Common myeloid progenitor, CD34-positive (primary cell): ENCODE data around the gene FES.

Source experiments
- CTCF ChIA-PET: fragments of 350-600 bp; sonication (Branson Sonifier 250); formaldehyde crosslinking; loops from one replicate; lab custom pipeline; 2021; ENCODE audit warnings: antibody characterized with exemption; lab: Charles Lee
- POLR2A ChIA-PET: fragments of 350-600 bp; sonication (Branson Sonifier 250); formaldehyde crosslinking; loops from one replicate; lab custom pipeline; 2021; ENCODE audit warnings: antibody characterized with exemption; lab: Charles Lee
- DNase-seq, 3 donors: peaks; one replicate each; pipeline versions ENCODE4 v3.0.0 to v3.0.0-alpha.2; 2013
- H3K27ac ChIP-seq, 2 experiments: 1 replicate in 1 of 2; 2 replicates in 1 of 2; pipeline ENCODE4 v1.7.0; 2013; ENCODE audit warnings: inconsistent platforms in 2 of 2, low read length in 2 of 2, mild to moderate bottlenecking in 2 of 2, low read depth in 1 of 2, moderate library complexity in 1 of 2; ENCODE audit not compliant: severe bottlenecking in 2 of 2, insufficient read depth in 1 of 2, poor library complexity in 1 of 2
- H3K27me3 ChIP-seq, 5 experiments: replicated peaks in 2 of 5; 1 replicate in 3 of 5; 2 replicates in 2 of 5; pipeline versions ENCODE4 v1.6.1 to v1.7.0; 2013; ENCODE audit warnings: low read length in 4 of 5, mild to moderate bottlenecking in 2 of 5, moderate library complexity in 2 of 5, inconsistent platforms in 1 of 5; ENCODE audit not compliant: insufficient read depth in 5 of 5, control insufficient read depth in 4 of 5
- H3K36me3 ChIP-seq, 4 experiments: 1 replicate in 2 of 4; 2 replicates in 2 of 4; pipeline versions ENCODE4 v1.6.1 to v1.7.0; 2013; ENCODE audit warnings: low read length in 3 of 4, control low read depth in 1 of 4, mild to moderate bottlenecking in 1 of 4; ENCODE audit not compliant: control insufficient read depth in 4 of 4, insufficient read depth in 4 of 4
- H3K4me1 ChIP-seq, 4 experiments: 1 replicate in 3 of 4; 2 replicates in 1 of 4; pipeline versions ENCODE4 v1.6.1 to v1.7.1; 2013; ENCODE audit warnings: low read length in 3 of 4, mild to moderate bottlenecking in 3 of 4, control low read depth in 1 of 4, inconsistent platforms in 1 of 4, moderate library complexity in 1 of 4; ENCODE audit not compliant: control insufficient read depth in 4 of 4, insufficient read depth in 4 of 4; ENCODE audit errors: control extremely low read depth in 1 of 4
- H3K4me3 ChIP-seq, 7 experiments: 1 replicate in 4 of 7; 2 replicates in 3 of 7; pipeline versions ENCODE4 v1.5.1 to v1.7.0; 2013; ENCODE audit warnings: mild to moderate bottlenecking in 7 of 7, low read length in 6 of 7, moderate library complexity in 6 of 7, inconsistent platforms in 2 of 7, low read depth in 2 of 7, control low read depth in 1 of 7; ENCODE audit not compliant: insufficient read depth in 4 of 7, control insufficient read depth in 1 of 7; ENCODE audit errors: extremely low read depth in 1 of 7
- H3K9me3 ChIP-seq, 5 experiments: 1 replicate in 4 of 5; 2 replicates in 1 of 5; pipeline versions ENCODE4 v1.6.1 to v1.7.1; 2013; ENCODE audit warnings: low read length in 4 of 5, mild to moderate bottlenecking in 2 of 5, inconsistent platforms in 1 of 5, low read depth in 1 of 5, moderate library complexity in 1 of 5; ENCODE audit not compliant: control insufficient read depth in 4 of 5, insufficient read depth in 2 of 5; ENCODE audit errors: control extremely low read depth in 1 of 5
- WGBS: methylation state at CpG from one replicate; pipeline ENCODE4 v1.1.5; 2013; ENCODE audit not compliant: insufficient coverage; 5-methylcytosine and 5-hydroxymethylcytosine counted together

The FES gene

DNA sequence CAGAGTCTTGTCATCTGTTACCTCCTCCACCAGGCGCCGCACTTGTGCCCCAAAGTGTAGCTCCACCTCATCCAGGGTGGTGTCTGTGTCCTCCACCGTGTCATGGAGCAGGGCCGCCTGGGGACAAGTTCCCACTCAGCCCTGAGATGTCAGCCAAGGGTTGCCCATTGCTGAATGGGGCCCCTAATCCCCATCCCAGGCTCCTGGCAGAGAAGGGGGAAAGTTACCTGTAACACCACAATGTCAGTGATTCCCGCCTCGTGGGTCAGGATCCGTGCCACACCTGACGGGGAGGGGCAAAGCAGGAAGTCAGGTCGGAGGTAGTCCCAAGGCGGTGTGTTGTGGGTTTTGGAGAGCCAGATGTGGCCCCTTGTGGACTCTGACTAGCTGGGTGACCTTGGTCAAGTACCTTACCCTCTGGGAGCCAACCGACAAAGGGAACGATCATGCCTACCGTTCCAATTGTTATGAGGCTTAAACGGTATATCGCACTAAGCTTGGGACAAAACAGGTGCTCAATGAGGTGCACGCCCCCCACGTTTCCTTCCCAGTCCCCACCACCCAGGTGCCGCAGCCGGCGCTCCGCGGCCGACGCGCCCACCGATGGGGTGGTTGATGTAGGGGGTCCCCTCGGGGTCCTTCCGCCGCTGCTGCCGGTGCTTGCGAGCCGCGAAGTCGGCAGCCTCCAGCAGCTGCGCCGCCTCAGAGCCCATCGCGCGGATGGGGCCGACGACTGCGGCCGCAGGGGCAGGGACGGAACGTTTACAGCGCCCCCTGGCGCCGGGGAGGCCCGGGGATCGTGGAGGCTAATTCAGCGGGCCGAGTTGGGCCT is 47.7 kb downstream of the FES start, which contains the start of gene HDDC3:
HDDC3 (minus strand) TSS at position 722 of the 832 bp plus-strand sequence; CDS start at position 713, 9 bp downstream.
- 0% methylated on average over 42 of the region's 52 CpGs for WGBS
- Histone ChIP-seq H3K27me3 (no peaks in the 10 kb centered on the region), H3K4me3 (peak within 1 kb of the TSS; percentile 55 to 91 (median 87)), H3K9me3 (no peaks in the 10 kb centered on the region), H3K36me3 (peaks cover 3 to 7% (median 5%) of the 10 kb centered on the region in 4 experiments), H3K4me1 (peaks cover 20 to 73% (median 60%) of the 10 kb centered on the region in 4 experiments), H3K27ac (peak within 1 kb of the TSS; percentile 36 to 89)
- CTCF ChIA-PET = interaction anchor here (0.7 to 13.1 kb wide), 27 partner anchors 8 to 612 kb away, joined by 3 to 258 read pairs (median 5); partner anchors contain the start of genes FES, MAN2A2 and RCCD1
- POLR2A ChIA-PET = interaction anchor here (0.5 to 4.9 kb wide), 5 partner anchors 16 to 576 kb away, joined by 4 to 32 read pairs (median 5); partner anchors contain the start of gene MAN2A2
- DNase-seq = peak; percentile 90 to 93 (median 91)

DNA sequence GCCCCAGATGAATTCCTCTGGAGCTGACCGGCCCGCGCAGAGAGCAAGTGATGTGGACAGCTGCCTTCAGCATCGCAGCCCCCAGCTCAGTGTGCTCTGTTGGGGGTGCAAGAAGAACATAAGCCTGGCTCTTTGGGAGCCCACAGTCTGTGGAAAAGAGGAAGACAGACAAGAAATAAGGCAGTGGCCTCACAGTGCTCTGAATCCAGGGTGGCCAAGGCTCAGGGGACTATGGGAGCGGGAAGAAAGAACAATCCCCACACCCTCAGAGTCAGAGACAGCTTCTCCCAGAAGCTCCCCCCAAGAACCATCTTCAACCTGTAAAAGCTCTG is 48.3 kb downstream of the FES start:
- Histone ChIP-seq H3K4me3 (peak overlapping the region in 6 of 7 experiments; percentile 55 to 91 (median 86)), H3K4me1 (peaks cover 20 to 74% (median 60%) of the 10 kb centered on the region in 4 experiments), H3K27me3 (no peaks in the 10 kb centered on the region), H3K9me3 (no peaks in the 10 kb centered on the region), H3K36me3 (peaks cover 3 to 8% (median 6%) of the 10 kb centered on the region in 4 experiments), H3K27ac (peak overlapping the region in 1 of 2 experiments; percentile 89)
- DNase-seq = no peak
- POLR2A ChIA-PET = interaction anchor here (0.5 to 4.9 kb wide), 3 partner anchors 27 to 103 kb away, joined by 3 to 32 read pairs (median 4); partner anchors contain the start of gene MAN2A2
- 0% methylated on average over 4 of the region's 5 CpGs for WGBS
- CTCF ChIA-PET = interaction anchor here (0.7 to 13.1 kb wide), 23 partner anchors 9 to 612 kb away, joined by 3 to 258 read pairs (median 5); partner anchors contain the start of genes MAN2A2 and RCCD1

DNA sequence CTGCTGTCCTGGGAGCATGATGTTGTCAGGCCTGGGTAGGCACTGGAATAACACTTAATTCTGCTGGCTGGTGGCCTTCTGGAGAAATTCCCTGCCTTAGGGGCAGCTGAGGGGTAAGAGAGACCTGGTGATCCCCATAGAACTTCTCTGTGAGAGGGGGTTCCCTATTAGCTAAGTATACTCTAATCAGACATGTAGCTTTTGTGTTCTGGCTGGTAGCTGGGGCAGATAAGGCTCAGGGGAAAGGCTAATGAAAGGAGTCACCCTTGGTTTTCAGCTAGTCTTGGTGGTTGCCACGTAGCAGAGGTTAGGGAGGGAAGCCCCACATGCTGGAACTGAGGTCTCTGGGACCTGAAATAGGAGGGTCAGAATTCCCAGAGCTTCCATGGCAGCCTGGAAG is 49.0 kb downstream of the FES start:
- WGBS = 89% methylated on average over 1 of the region's 1 CpG
- H3K27ac ChIP-seq = peak overlapping the region in 1 of 2 experiments; percentile 89
- no peaks in the 10 kb centered on the region for H3K27me3 ChIP-seq
- H3K9me3 ChIP-seq = no peaks in the 10 kb centered on the region
- peaks cover 20 to 72% (median 60%) of the 10 kb centered on the region in 4 experiments for H3K4me1 ChIP-seq
- H3K36me3 ChIP-seq = peaks cover 3 to 11% (median 10%) of the 10 kb centered on the region in 4 experiments
- ChIA-PET CTCF (interaction anchor here (0.7 to 13.1 kb wide), 23 partner anchors 10 to 613 kb away, joined by 3 to 258 read pairs (median 5); partner anchors contain the start of genes MAN2A2 and RCCD1), POLR2A (interaction anchor here (4.9 kb wide), 1 partner anchor 31 kb away, joined by 32 read pairs; the partner anchor contains the start of gene MAN2A2)
- H3K4me3 ChIP-seq = no peak overlapping the region
- peak; percentile 31 to 65 (median 53) for DNase-seq

DNA sequence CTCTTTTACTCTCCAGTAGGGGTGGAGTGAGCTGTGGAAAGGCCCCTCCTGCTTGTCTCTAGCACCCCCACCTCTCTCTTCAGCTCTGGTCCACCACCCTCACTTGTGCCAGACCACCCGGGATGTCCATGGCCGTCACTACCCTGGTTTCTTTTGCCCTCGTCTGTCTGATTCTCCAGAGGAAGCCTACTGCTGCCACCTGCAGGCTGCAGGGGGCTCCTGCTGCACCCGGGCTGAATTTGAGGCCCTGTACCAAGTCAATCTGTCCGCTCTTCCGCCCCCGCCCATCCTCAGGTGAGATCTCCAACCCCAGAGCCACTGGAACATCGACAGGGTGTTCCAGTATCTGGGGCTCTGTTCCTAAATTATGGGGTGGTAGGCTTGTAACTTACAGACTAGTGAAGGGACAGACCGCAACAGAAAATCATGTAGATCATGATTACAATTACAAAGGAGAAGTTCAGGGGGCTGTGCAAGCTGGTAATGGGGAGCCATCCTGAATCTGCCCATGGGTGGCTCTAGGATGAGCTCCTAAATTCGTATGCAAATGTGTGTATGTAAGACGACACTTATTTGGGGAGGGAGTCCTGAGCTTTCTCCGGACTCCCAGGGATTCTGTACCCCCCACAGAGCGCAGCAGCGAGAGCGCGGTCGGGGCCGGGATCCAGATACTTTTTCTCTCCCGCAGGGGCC is 50.1 kb downstream of the FES start:
- H3K4me3 ChIP-seq = peak overlapping the region; percentile 63 to 89 (median 78)
- H3K27me3 ChIP-seq = no peaks in the 10 kb centered on the region
- H3K36me3 ChIP-seq = peaks cover 7 to 16% (median 15%) of the 10 kb centered on the region in 4 experiments
- H3K4me1 ChIP-seq = peaks cover 12 to 62% (median 52%) of the 10 kb centered on the region in 4 experiments
- 0% methylated on average over 15 of the region's 19 CpGs for WGBS
- ChIA-PET POLR2A (interaction anchor here (1.1 to 1.8 kb wide), 2 partner anchors 30 to 32 kb away, joined by 3 to 4 read pairs; partner anchors contain the start of gene MAN2A2), CTCF (interaction anchor here (0.7 to 13.1 kb wide), 25 partner anchors 9 to 338 kb away, joined by 3 to 258 read pairs (median 4); partner anchors contain the start of genes MAN2A2 and RCCD1)
- peak overlapping the region in 1 of 2 experiments; percentile 85 for H3K27ac ChIP-seq
- no peaks in the 10 kb centered on the region for H3K9me3 ChIP-seq
- peak; percentile 85 to 89 (median 88) for DNase-seq

DNA sequence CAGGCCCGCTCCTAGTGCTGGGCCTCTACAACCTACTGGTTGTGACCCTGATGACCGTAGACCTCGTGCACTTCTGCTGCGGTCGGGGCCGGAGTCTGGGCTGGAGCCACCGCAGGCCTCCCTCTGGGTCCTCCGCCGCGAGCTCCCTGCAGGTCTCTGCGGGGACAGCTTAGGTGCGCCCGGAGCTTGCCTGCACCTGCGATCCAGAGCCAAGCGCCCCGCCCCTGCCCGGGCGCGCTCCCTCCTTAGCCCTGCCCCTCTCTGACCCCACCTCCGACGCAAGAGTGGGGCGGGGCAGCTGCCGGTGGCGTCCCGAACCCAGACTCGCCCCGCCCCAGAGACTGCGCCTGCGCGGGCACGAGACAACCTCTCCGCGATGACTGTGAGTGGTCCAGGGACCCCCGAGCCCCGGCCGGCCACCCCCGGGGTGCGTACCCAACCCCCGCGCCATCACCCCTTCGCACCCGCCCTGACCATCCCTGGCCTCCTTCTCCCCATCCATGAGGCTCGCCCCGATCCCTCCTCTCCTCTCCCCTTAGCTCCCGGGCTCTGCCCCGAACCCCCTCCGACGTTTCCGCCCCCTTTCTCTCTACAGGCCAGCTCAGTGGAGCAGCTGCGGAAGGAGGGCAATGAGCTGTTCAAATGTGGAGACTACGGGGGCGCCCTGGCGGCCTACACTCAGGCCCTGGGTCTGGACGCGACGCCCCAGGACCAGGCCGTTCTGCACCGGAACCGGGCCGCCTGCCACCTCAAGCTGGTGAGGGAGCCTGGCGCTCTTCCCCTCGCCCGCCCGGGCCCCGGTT is 50.8 kb downstream of the FES start, which contains the start of gene UNC45A:
UNC45A (plus strand) TSS at position 337 of the 803 bp plus-strand sequence; CDS start at position 377, 40 bp downstream.
- H3K4me1 ChIP-seq = peaks cover 7 to 55% (median 50%) of the 10 kb centered on the region in 4 experiments
- CTCF ChIA-PET = interaction anchor here (0.7 to 13.1 kb wide), 18 partner anchors 8 to 354 kb away, joined by 3 to 258 read pairs (median 5); partner anchors contain the start of genes MAN2A2 and RCCD1
- H3K4me3 ChIP-seq = peak within 1 kb of the TSS; percentile 63 to 89 (median 78)
- under 1% methylated on average over 62 of the region's 65 CpGs for WGBS
- POLR2A ChIA-PET = interaction anchor here (1.1 to 1.8 kb wide), 2 partner anchors 31 to 32 kb away, joined by 3 to 4 read pairs; partner anchors contain the start of gene MAN2A2
- H3K36me3 ChIP-seq = peaks cover 14 to 24% (median 19%) of the 10 kb centered on the region in 4 experiments
- H3K27me3 ChIP-seq = no peaks in the 10 kb centered on the region
- peak within 1 kb of the TSS; percentile 30 to 85 for H3K27ac ChIP-seq
- DNase-seq = peak; percentile 82 to 90 (median 89)
- H3K9me3 ChIP-seq = no peaks in the 10 kb centered on the region
